Stimulated activated CD4-positive, alpha-beta T cell treated with anti-CD3 and anti-CD28 coated beads, Interleukin-12 subunit alpha, Interleukin-12 subunit beta, amount 100 ng/mL, for 4 hours (primary cell): ENCODE measurements around the gene ABAT.

Experiments used
- DNase-seq: peaks from one replicate; pipeline ENCODE4 v3.0.0-alpha.2; 2020

ABAT gene

GRCh38 chr16:8674413-8675022 lies at the start of gene ABAT:
TSS of gene ABAT (plus strand) at chr16:8674617. CDS start at chr16:8735740, 61,123 bp downstream.
- DNase-seq: peak; percentile 83

- DNase-seq: no peak
These were observed 48.8 kb upstream of the ABAT start for GRCh38 chr16:8625491-8626087.

GRCh38 chr16:8626946-8627345 lies 47.5 kb upstream of the ABAT start:
- no peak for DNase-seq

- DNase-seq: no peak
These were observed 47.0 kb upstream of the ABAT start for GRCh38 chr16:8627456-8627855.

GRCh38 chr16:8628981-8629725 lies 45.3 kb upstream of the ABAT start:
- DNase-seq: no peak

GRCh38 chr16:8630255-8630953 lies 44.0 kb upstream of the ABAT start:
- DNase-seq: no peak

- DNase-seq: no peak
These were observed 43.0 kb upstream of the ABAT start for GRCh38 chr16:8631373-8631772.

- DNase-seq: no peak
These were observed 42.5 kb upstream of the ABAT start for GRCh38 chr16:8631818-8632465.

- DNase-seq: no peak
These were observed 41.7 kb upstream of the ABAT start for GRCh38 chr16:8632675-8633182.

- no peak for DNase-seq
These were observed 39.3 kb upstream of the ABAT start for GRCh38 chr16:8634991-8635736.

GRCh38 chr16:8639694-8640093 lies 34.7 kb upstream of the ABAT start:
- no peak for DNase-seq

GRCh38 chr16:8641671-8642070 lies 32.7 kb upstream of the ABAT start:
- DNase-seq: no peak

GRCh38 chr16:8642146-8642545 lies 32.3 kb upstream of the ABAT start:
- DNase-seq: no peak

- DNase-seq: no peak
These were observed 29.9 kb upstream of the ABAT start for GRCh38 chr16:8644211-8645140.

GRCh38 chr16:8645141-8645521 lies 29.3 kb upstream of the ABAT start:
- no peak for DNase-seq

- no peak for DNase-seq
These were observed 28.6 kb upstream of the ABAT start for GRCh38 chr16:8645831-8646230.

- no peak for DNase-seq
These were observed 27.9 kb upstream of the ABAT start for GRCh38 chr16:8646326-8647053.

- DNase-seq: no peak
These were observed 26.6 kb upstream of the ABAT start for GRCh38 chr16:8647721-8648318.

GRCh38 chr16:8648877-8649276 lies 25.5 kb upstream of the ABAT start:
- no peak for DNase-seq
